ENCODE measurements around the gene ZYG11B.
"Not testable (repeated sequence)": the region's sequence is repeated elsewhere in the genome, so short reads cannot be mapped to it uniquely, and the experiment has no call there.

The ZYG11B gene

GRCh38 chr1:52759908-52760307 is 33.7 kb downstream of the ZYG11B start:
- no peak for DNase-seq

- peak; percentile 19 for DNase-seq
Measured at GRCh38 chr1:52767596-52768280, 41.5 kb downstream of the ZYG11B start.

GRCh38 chr1:52769346-52770033 is 43.2 kb downstream of the ZYG11B start:
- DNase-seq = no peak

GRCh38 chr1:52771384-52771783 is 45.1 kb downstream of the ZYG11B start:
- DNase-seq = no peak

- DNase-seq = no peak
Measured at GRCh38 chr1:52786148-52786547, 59.9 kb downstream of the ZYG11B start.

- DNase-seq = not testable (repeated sequence)
Measured at GRCh38 chr1:52790429-52790828, 64.2 kb downstream of the ZYG11B start.

GRCh38 chr1:52792036-52792435 is 65.8 kb downstream of the ZYG11B start:
- peak; percentile 21 for DNase-seq

- DNase-seq = not testable (repeated sequence)
Measured at GRCh38 chr1:52793717-52794116, 67.5 kb downstream of the ZYG11B start.

GRCh38 chr1:52795464-52795863 is 69.2 kb downstream of the ZYG11B start:
- peak; percentile 9 for DNase-seq

- peak; percentile 29 for DNase-seq
Measured at GRCh38 chr1:52798331-52798730, 72.1 kb downstream of the ZYG11B start.

GRCh38 chr1:52801011-52801410 is 74.8 kb downstream of the ZYG11B start:
- no peak for DNase-seq

- not testable (repeated sequence) for DNase-seq
Measured at GRCh38 chr1:52804083-52804482, 77.8 kb downstream of the ZYG11B start.

GRCh38 chr1:52814465-52814864 is 88.2 kb downstream of the ZYG11B start:
- DNase-seq = no peak

- DNase-seq = not testable (repeated sequence)
Measured at GRCh38 chr1:52820830-52821229, 94.6 kb downstream of the ZYG11B start.

GRCh38 chr1:52825868-52826267 is 99.6 kb downstream of the ZYG11B start:
- peak; percentile 70 for DNase-seq

GRCh38 chr1:52834798-52835197 is 108.5 kb downstream of the ZYG11B start:
- DNase-seq = no peak

- no peak for DNase-seq
Measured at GRCh38 chr1:52836035-52836434, 109.8 kb downstream of the ZYG11B start.

- DNase-seq = not testable (repeated sequence)
Measured at GRCh38 chr1:52839175-52839574, 112.9 kb downstream of the ZYG11B start.

GRCh38 chr1:52842643-52843310 is 116.5 kb downstream of the ZYG11B start, which contains the start of gene ZYG11A:
TSS of gene ZYG11A (plus strand) at chr1:52842760. CDS start at chr1:52842884, 124 bp downstream.
- peak; percentile 88 for DNase-seq

- not testable (repeated sequence) for DNase-seq
Measured at GRCh38 chr1:52845119-52845518, 118.9 kb downstream of the ZYG11B start.

- no peak for DNase-seq
Measured at GRCh38 chr1:52848423-52848822, 122.2 kb downstream of the ZYG11B start.

- no peak for DNase-seq
Measured at GRCh38 chr1:52850951-52851350, 124.7 kb downstream of the ZYG11B start.

- DNase-seq = no peak
Measured at GRCh38 chr1:52852854-52853253, 126.6 kb downstream of the ZYG11B start.

- DNase-seq = no peak
Measured at GRCh38 chr1:52855584-52855983, 129.3 kb downstream of the ZYG11B start.

Data from hematopoietic multipotent progenitor cell treated with erythropoietin and hydrocortisone succinate and interleukin-3 and kit ligand, for 4 days (in vitro differentiated cells).